Gastroesophageal sphincter (tissue), 4 donors: ENCODE measurements around the gene DCBLD1. TPM values are rescaled to one million over a fixed set of nuclear protein-coding genes. Genes with fewer than 3 reads are reported as not detected.

Experiments
- ATAC-seq: fragments of 150-250 bp; one replicate; pipeline ENCODE4 v1.9.1; 2016; ENCODE audit warnings: mild to moderate bottlenecking, moderate library complexity
- H3K27ac ChIP-seq, 4 donors: fragments of 200-600 bp; sonication (generic) in 3 of 4; 1 replicate in 3 of 4; 2 replicates in 1 of 4; pipeline ENCODE4 v1.5.1; 2016 to 2019
- H3K27me3 ChIP-seq: fragments of 200-600 bp; sonication (generic); one replicate; pipeline ENCODE4 v1.5.1; 2019
- H3K36me3 ChIP-seq, 2 donors: fragments of 200-600 bp; sonication (generic); one replicate each; pipeline ENCODE4 v1.5.1; 2019; ENCODE audit warnings: control low read depth in 1 of 2
- H3K4me1 ChIP-seq, 3 donors: fragments of 200-600 bp; sonication (generic); 1 replicate in 2 of 3; 2 replicates in 1 of 3; pipeline ENCODE4 v1.5.1; 2016 to 2019; ENCODE audit warnings: control low read depth in 2 of 3
- H3K4me3 ChIP-seq, 2 donors: fragments of 200-600 bp; sonication (generic); one replicate each; pipeline ENCODE4 v1.5.1; 2019; ENCODE audit warnings: mild to moderate bottlenecking in 1 of 2, moderate library complexity in 1 of 2
- H3K9me3 ChIP-seq, 3 donors: fragments of 200-600 bp; sonication (generic); one replicate each; pipeline ENCODE4 v1.5.1; 2017 to 2019; ENCODE audit warnings: control low read depth in 2 of 3
- CTCF ChIP-seq, 4 experiments: fragments of 200-600 bp in 2 of 4; fragments of 450-650 bp in 2 of 4; sonication (generic) in 1 of 4; IDR thresholded peaks; one replicate each; pipeline ENCODE4 v1.5.1; 2017 to 2019; ENCODE audit warnings: antibody characterized with exemption in 4 of 4, mild to moderate bottlenecking in 2 of 4, moderate library complexity in 2 of 4
- EP300 ChIP-seq: sonication (generic); formaldehyde crosslinking; IDR thresholded peaks from one replicate; pipeline ENCODE4 v1.6.1; 2017; ENCODE audit warnings: antibody characterized with exemption, mild to moderate bottlenecking
- POLR2A ChIP-seq, 2 donors: fragments of 450-650 bp; IDR thresholded peaks; one replicate each; pipeline ENCODE4 v1.6.1; 2017; ENCODE audit warnings: antibody characterized with exemption in 2 of 2, mild to moderate bottlenecking in 2 of 2, moderate library complexity in 1 of 2
- POLR2AphosphoS5 ChIP-seq: sonication (generic); formaldehyde crosslinking; IDR thresholded peaks from one replicate; pipeline ENCODE4 v1.6.1; 2017; ENCODE audit warnings: antibody characterized with exemption
- WGBS, 2 donors: methylation state at CpG; one replicate each; pipeline ENCODE4 v1.1.5; 2018; ENCODE audit warnings: low coverage in 1 of 2; 5-methylcytosine and 5-hydroxymethylcytosine counted together
- total RNA-seq, 4 donors: library from RNA; depleted of rRNA; stranded (reverse); fragments of >200 nt; gene quantifications; one replicate each; pipeline ENCODE4 v1.1.0, GENCODE V29; 2016

The DCBLD1 gene
- total RNA-seq, 4 donors from 2014 or later: 5.0 to 10.9 (median 8.3) TPM

GRCh38 chr6:117451671-117452070 is 30.8 kb upstream of the DCBLD1 start:
- no peak for ATAC-seq
- H3K27me3 ChIP-seq: peaks cover 29% of the 10 kb centered on the region
- H3K4me1 ChIP-seq: peaks cover 0 to 4% (median 0%) of the 10 kb centered on the region in 3 donors
- H3K4me3 ChIP-seq: no peak overlapping the region
- 38 to 42% methylated on average over 4 to 5 of the region's 5 CpGs for WGBS, 2 donors
- H3K36me3 ChIP-seq: no peaks in the 10 kb centered on the region
- no peaks in the 10 kb centered on the region for H3K9me3 ChIP-seq
- H3K27ac ChIP-seq: no peak overlapping the region
- TF ChIP-seq POLR2AphosphoS5 (no peak), POLR2A (IDR thresholded peaks at IDR 0.05) (no peak), CTCF (IDR thresholded peaks at IDR 0.05) (no peak), EP300 (no peak)

- ATAC-seq: no peak
- H3K27ac ChIP-seq: no peak overlapping the region
- no peaks in the 10 kb centered on the region for H3K36me3 ChIP-seq
- H3K4me3 ChIP-seq: no peak overlapping the region
- no peaks in the 10 kb centered on the region for H3K4me1 ChIP-seq
- TF ChIP-seq CTCF (IDR thresholded peaks at IDR 0.05) (no peak), EP300 (no peak), POLR2AphosphoS5 (no peak), POLR2A (IDR thresholded peaks at IDR 0.05) (no peak)
- WGBS, 2 donors: 31 to 45% methylated on average over 1 of the region's 1 CpG
- no peaks in the 10 kb centered on the region for H3K27me3 ChIP-seq
- no peaks in the 10 kb centered on the region for H3K9me3 ChIP-seq
Observed at GRCh38 chr6:117456250-117456649, 26.2 kb upstream of the DCBLD1 start.

GRCh38 chr6:117456998-117457397 is 25.5 kb upstream of the DCBLD1 start:
- TF ChIP-seq CTCF (IDR thresholded peaks at IDR 0.05) (no peak), POLR2AphosphoS5 (no peak), EP300 (no peak), POLR2A (IDR thresholded peaks at IDR 0.05) (no peak)
- 90 to 98% methylated on average over 5 of the region's 5 CpGs for WGBS, 2 donors
- H3K4me1 ChIP-seq: no peaks in the 10 kb centered on the region
- H3K36me3 ChIP-seq: no peaks in the 10 kb centered on the region
- no peaks in the 10 kb centered on the region for H3K9me3 ChIP-seq
- H3K27me3 ChIP-seq: no peaks in the 10 kb centered on the region
- ATAC-seq: no peak
- H3K4me3 ChIP-seq: no peak overlapping the region
- H3K27ac ChIP-seq: no peak overlapping the region

GRCh38 chr6:117459204-117459944 is 23.1 kb upstream of the DCBLD1 start:
- WGBS, 2 donors: 84% methylated on average over 2 of the region's 2 CpGs
- Histone ChIP-seq H3K27me3 (no peaks in the 10 kb centered on the region), H3K36me3 (no peaks in the 10 kb centered on the region), H3K9me3 (no peaks in the 10 kb centered on the region), H3K4me1 (no peaks in the 10 kb centered on the region), H3K27ac (no peak overlapping the region), H3K4me3 (no peak overlapping the region)
- no peak for ATAC-seq
- TF ChIP-seq CTCF (IDR thresholded peaks at IDR 0.05) (no peak), POLR2A (IDR thresholded peaks at IDR 0.05) (no peak), EP300 (no peak), POLR2AphosphoS5 (no peak)
